CD4-positive, alpha-beta T cell treated with Interleukin-15 for 4 hours (primary cell): ENCODE results near the gene CPNE7.

Experiments used
- DNase-seq: peaks from one replicate; pipeline ENCODE4 v3.0.0-alpha.2; 2020; ENCODE audit warnings: low spot score

The CPNE7 gene

GRCh38 chr16:89549007-89549700, 26.4 kb upstream of the CPNE7 start:
- DNase-seq = no peak

GRCh38 chr16:89550421-89551007, 25.0 kb upstream of the CPNE7 start:
- DNase-seq = no peak

GRCh38 chr16:89552329-89552728, 23.2 kb upstream of the CPNE7 start:
- DNase-seq = no peak

GRCh38 chr16:89552913-89553312, 22.6 kb upstream of the CPNE7 start:
- no peak for DNase-seq

- no peak for DNase-seq
Measured at GRCh38 chr16:89553733-89554132, 21.8 kb upstream of the CPNE7 start.

- no peak for DNase-seq
Measured at GRCh38 chr16:89554343-89554742, 21.2 kb upstream of the CPNE7 start.

- DNase-seq = no peak
Measured at GRCh38 chr16:89555265-89555664, 20.3 kb upstream of the CPNE7 start.

GRCh38 chr16:89555780-89556179, 19.8 kb upstream of the CPNE7 start:
- no peak for DNase-seq

- DNase-seq = peak; percentile 80
Measured at GRCh38 chr16:89556750-89557689, 18.5 kb upstream of the CPNE7 start.

- no peak for DNase-seq
Measured at GRCh38 chr16:89557690-89558490, 17.7 kb upstream of the CPNE7 start.

- peak; percentile 94 for DNase-seq
Measured at GRCh38 chr16:89560378-89561141, 15.0 kb upstream of the CPNE7 start, which contains the start of gene RPL13. RPL13 (plus strand) TSS chr16:89560682; CDS start chr16:89560960, 278 bp downstream.

- DNase-seq = no peak
Measured at GRCh38 chr16:89561142-89561883, 14.2 kb upstream of the CPNE7 start.

- DNase-seq = no peak
Measured at GRCh38 chr16:89561884-89562599, 13.5 kb upstream of the CPNE7 start.

GRCh38 chr16:89562939-89563338, 12.6 kb upstream of the CPNE7 start:
- no peak for DNase-seq

GRCh38 chr16:89563639-89564392, 11.7 kb upstream of the CPNE7 start:
- no peak for DNase-seq

GRCh38 chr16:89564476-89565255, 10.9 kb upstream of the CPNE7 start:
- no peak for DNase-seq

GRCh38 chr16:89565256-89565505, 10.4 kb upstream of the CPNE7 start:
- no peak for DNase-seq
